HG03139 (cell line): ENCODE results near the gene PTPRN2.

Source experiments
- ATAC-seq: cut with Tn5 transposase; IDR thresholded peaks from one replicate; pipeline ENCODE4 v1.9.1; 2021; ENCODE audit not compliant: unreplicated experiment

The PTPRN2 gene

GRCh38 chr7:157800281-157800680, 787.3 kb downstream of the PTPRN2 start:
- ATAC-seq: no peak

GRCh38 chr7:157799076-157799685, 788.4 kb downstream of the PTPRN2 start:
- no peak for ATAC-seq

GRCh38 chr7:157797361-157797760, 790.3 kb downstream of the PTPRN2 start:
- ATAC-seq: no peak

- ATAC-seq: no peak
Observed at GRCh38 chr7:157796846-157797245, 790.8 kb downstream of the PTPRN2 start.

- ATAC-seq: no peak
Observed at GRCh38 chr7:157795643-157796042, 792.0 kb downstream of the PTPRN2 start.

GRCh38 chr7:157795199-157795598, 792.4 kb downstream of the PTPRN2 start:
- no peak for ATAC-seq

- no peak for ATAC-seq
Observed at GRCh38 chr7:157794746-157795065, 792.9 kb downstream of the PTPRN2 start.

GRCh38 chr7:157793973-157794745, 793.5 kb downstream of the PTPRN2 start:
- no peak for ATAC-seq

GRCh38 chr7:157793087-157793353, 794.6 kb downstream of the PTPRN2 start:
- ATAC-seq: no peak

- no peak for ATAC-seq
Observed at GRCh38 chr7:157792241-157793086, 795.2 kb downstream of the PTPRN2 start.

- ATAC-seq: no peak
Observed at GRCh38 chr7:157791666-157792065, 796.0 kb downstream of the PTPRN2 start.

GRCh38 chr7:157791261-157791660, 796.4 kb downstream of the PTPRN2 start:
- ATAC-seq: no peak

- no peak for ATAC-seq
Observed at GRCh38 chr7:157789942-157790341, 797.7 kb downstream of the PTPRN2 start.

- ATAC-seq: no peak
Observed at GRCh38 chr7:157789094-157789493, 798.5 kb downstream of the PTPRN2 start.

GRCh38 chr7:157788573-157788972, 799.0 kb downstream of the PTPRN2 start:
- no peak for ATAC-seq

- ATAC-seq: no peak
Observed at GRCh38 chr7:157787275-157787701, 800.3 kb downstream of the PTPRN2 start.

- ATAC-seq: no peak
Observed at GRCh38 chr7:157786375-157787274, 801.0 kb downstream of the PTPRN2 start.

GRCh38 chr7:157785486-157786186, 802.0 kb downstream of the PTPRN2 start:
- ATAC-seq: no peak

GRCh38 chr7:157784979-157785441, 802.6 kb downstream of the PTPRN2 start:
- no peak for ATAC-seq
